Measurements from ENCODE around the gene DUXA. TPM values are rescaled to one million over a fixed set of nuclear protein-coding genes. Genes with fewer than 3 reads are reported as not detected.
A peak's percentile ranks its signal among the peaks of the same experiment; 100 is the strongest.

Gene DUXA
- total RNA-seq, 1 donor from 2014 or later: not detected

GRCh38 chr19:57106722-57107235 is 60.5 kb downstream of the DUXA start:
- intact Hi-C loops (cut with DNase I): no loop called here
- H3K4me3 ChIP-seq: no peak overlapping the region
- no peak overlapping the region for H3K27ac ChIP-seq
- no peak for TF ChIP-seq POLR2AphosphoS5 (IDR thresholded peaks at IDR 0.05; ENCODE audit: insufficient read depth in 1 of 2, low read depth in 1 of 2)
- H3K36me3 ChIP-seq: no peaks in the 10 kb centered on the region
- H3K27me3 ChIP-seq: no peaks in the 10 kb centered on the region
- H3K4me1 ChIP-seq: peaks cover 6% of the 10 kb centered on the region
- H3K9me3 ChIP-seq: no peaks in the 10 kb centered on the region
- DNase-seq (ENCODE audit: extremely low spot score in 2 of 2): no peak

GRCh38 chr19:57105976-57106721 is 61.1 kb downstream of the DUXA start:
- H3K4me3 ChIP-seq: no peak overlapping the region
- TF ChIP-seq CTCF (IDR thresholded peaks at IDR 0.05) (no peak), POLR2AphosphoS5 (IDR thresholded peaks at IDR 0.05; ENCODE audit: insufficient read depth in 1 of 2, low read depth in 1 of 2) (no peak), POLR2A (IDR thresholded peaks at IDR 0.05) (no peak)
- peak in 1 of 2 donors; percentile 88 for DNase-seq (ENCODE audit: extremely low spot score in 2 of 2)
- H3K9me3 ChIP-seq: no peaks in the 10 kb centered on the region
- H3K27ac ChIP-seq: no peak overlapping the region
- H3K27me3 ChIP-seq: no peaks in the 10 kb centered on the region
- intact Hi-C loops (cut with DNase I): no loop called here
- no peaks in the 10 kb centered on the region for H3K36me3 ChIP-seq
- peaks cover 6% of the 10 kb centered on the region for H3K4me1 ChIP-seq

Small RNA genes within 50 kb of the gene (small RNA-seq; reads per million reads assigned to genes)
- gene AC025588.3: not detected

Other genes with a start within 250 kb of the DUXA start
- not detected for gene USP29, start 47.5 kb downstream of the DUXA start, total RNA-seq
- not detected for gene ZIM3, start 22.3 kb downstream of the DUXA start, total RNA-seq
- 25.0 TPM for gene ZNF264, start 24.0 kb upstream of the DUXA start, total RNA-seq
- gene AURKC, start 63.5 kb upstream of the DUXA start, total RNA-seq: 0.74 TPM
- gene ZNF805, start 73.1 kb upstream of the DUXA start, total RNA-seq: 18.2 TPM
- 76.1 TPM for gene ZNF460, start 113.0 kb upstream of the DUXA start, total RNA-seq
- gene ZNF543, start 153.0 kb upstream of the DUXA start, total RNA-seq: 6.9 TPM
- gene ZNF304, start 183.8 kb upstream of the DUXA start, total RNA-seq: 5.9 TPM
- 8.6 TPM for gene TRAPPC2B, start 196.1 kb upstream of the DUXA start, total RNA-seq
- gene ZNF547, start 196.1 kb upstream of the DUXA start, total RNA-seq: 3.2 TPM
- 17.2 TPM for gene ZNF548, start 222.4 kb upstream of the DUXA start, total RNA-seq
- 18.4 TPM for gene ZNF17, start 243.7 kb upstream of the DUXA start, total RNA-seq

Data from vagina (tissue), 2 donors.